HepG2 (cell line): Measurements from ENCODE around the gene CLIC4. TPM values are rescaled to one million over a fixed set of nuclear protein-coding genes. Genes with fewer than 3 reads are reported as not detected.

Experiments used
- ATAC-seq: fragments of 200-7000 bp; cut with Tn5 transposase; 3 replicates; pipeline ENCODE4 v1.9.1; 2020; ENCODE audit warnings: mild to moderate bottlenecking, moderate library complexity
- BruUV-seq: library from RNA; stranded (reverse); fragments of 400-500 nt; replicated peaks from 2 replicates; lab custom pipeline; 2021; lab: Mats Ljungman, UMichigan
- CTCF ChIA-PET: fragments of 300-600 bp; formaldehyde crosslinking; extraction: SDS; loops from one replicate; lab custom pipeline; 2021; ENCODE audit warnings: low total read pairs, inconsistent platforms, low intra/inter-chr PET ratio; lab: Yijun Ruan, JAX
- POLR2A ChIA-PET: fragments of 350-600 bp; sonication (Branson Sonifier 250); formaldehyde crosslinking; loops from one replicate; lab custom pipeline; 2020; ENCODE audit warnings: antibody characterized with exemption, inconsistent platforms; lab: Yijun Ruan, JAX
- DNase-seq: peaks from one replicate; pipeline ENCODE4 v3.0.0-alpha.2; 2015; ENCODE audit warnings: low spot score
- FAIRE-seq: peaks from 3 replicates; lab custom pipeline; 2011; peaks lifted over from hg19 to GRCh38; lab: Jason Lieb, UNC
- H2AFZ ChIP-seq: one replicate; pipeline ENCODE4 v1.6.1; 2011; ENCODE audit warnings: low read length, inconsistent platforms
- H3K27ac ChIP-seq: fragments of 300-600 bp; 3 replicates; pipeline ENCODE4 v1.8.0; 2011; ENCODE audit warnings: mixed run types, mild to moderate bottlenecking, mixed read lengths, low read length, inconsistent platforms; ENCODE audit not compliant: insufficient read depth; ENCODE audit errors: extremely low read length
- H3K27me3 ChIP-seq, 2 experiments: fragments of 200-600 bp in 1 of 2; 2 replicates in 1 of 2; 3 replicates in 1 of 2; pipeline versions ENCODE4 v1.6.0 to v1.8.0; 2011; ENCODE audit warnings: low read length in 2 of 2, mild to moderate bottlenecking in 2 of 2, moderate library complexity in 2 of 2, inconsistent platforms in 1 of 2; ENCODE audit not compliant: insufficient read depth in 2 of 2, control insufficient read depth in 1 of 2
- H3K36me3 ChIP-seq, 2 experiments: fragments of 200-600 bp in 1 of 2; replicated peaks in 1 of 2; 2 replicates in 1 of 2; 3 replicates in 1 of 2; pipeline versions ENCODE4 v1.5.1 to v1.8.0; 2011; ENCODE audit warnings: low read length in 2 of 2, inconsistent platforms in 1 of 2; ENCODE audit not compliant: insufficient read depth in 2 of 2, control insufficient read depth in 1 of 2
- H3K4me1 ChIP-seq: 2 replicates; pipeline ENCODE4 v1.5.1; 2012; ENCODE audit warnings: low read length, inconsistent platforms; ENCODE audit not compliant: insufficient read depth
- H3K4me2 ChIP-seq: 2 replicates; pipeline ENCODE4 v1.6.0; 2011; ENCODE audit warnings: low read depth, low read length, inconsistent platforms
- H3K4me3 ChIP-seq, 3 experiments: fragments of 200-600 bp in 1 of 3; sonication (generic), shearing (Covaris generic) in 1 of 3; replicated peaks in 1 of 3; 2 replicates each; pipeline ENCODE4 v1.5.1; 2011 to 2016; ENCODE audit warnings: low read length in 3 of 3, inconsistent platforms in 2 of 3, low read depth in 2 of 3, mild to moderate bottlenecking in 2 of 3, control low read depth in 1 of 3, mixed read lengths in 1 of 3; ENCODE audit not compliant: insufficient read depth in 1 of 3
- H3K79me2 ChIP-seq: one replicate; pipeline ENCODE4 v1.6.1; 2011; ENCODE audit warnings: low read length, inconsistent platforms; ENCODE audit not compliant: insufficient read depth
- H3K9ac ChIP-seq: 2 replicates; pipeline ENCODE4 v1.6.0; 2011; ENCODE audit warnings: mild to moderate bottlenecking, low read depth, low read length, inconsistent platforms; ENCODE audit not compliant: insufficient read depth
- H3K9me3 ChIP-seq: 2 replicates; pipeline ENCODE4 v1.5.1; 2012; ENCODE audit warnings: mild to moderate bottlenecking, low read length
- H4K20me1 ChIP-seq: 2 replicates; pipeline ENCODE4 v1.6.0; 2011; ENCODE audit warnings: inconsistent platforms, mild to moderate bottlenecking, low read length, moderate library complexity; ENCODE audit not compliant: insufficient read depth
- FOXJ3 ChIP-seq: sonication (generic); formaldehyde crosslinking; IDR thresholded peaks from 2 replicates; pipeline ENCODE4 v1.4.0; 2020; ENCODE audit warnings: missing genetic modification reagents, mild to moderate bottlenecking, borderline replicate concordance
- MIER3 ChIP-seq: IDR thresholded peaks from 2 replicates; pipeline ENCODE4 v1.6.1; 2016; ENCODE audit warnings: missing compliant biosample characterization, borderline replicate concordance
- NRL ChIP-seq: sonication (generic); formaldehyde crosslinking; IDR thresholded peaks from 2 replicates; pipeline ENCODE4 v1.5.0; 2020; ENCODE audit warnings: missing genetic modification reagents, mild to moderate bottlenecking, moderate library complexity, borderline replicate concordance
- PHF8 ChIP-seq: sonication (generic); formaldehyde crosslinking; IDR thresholded peaks from 2 replicates; pipeline ENCODE4 v1.5.0; 2020; ENCODE audit warnings: missing genetic modification reagents
- PTBP1 ChIP-seq: fragments of 200-400 bp; formaldehyde crosslinking; IDR thresholded peaks from 2 replicates; pipeline ENCODE4 v1.6.1; 2018; ENCODE audit warnings: low read length, low read depth; ENCODE audit not compliant: poor library complexity, severe bottlenecking
- SNRNP70 ChIP-seq: fragments of 200-400 bp; formaldehyde crosslinking; IDR thresholded peaks from 2 replicates; pipeline ENCODE4 v1.6.1; 2017; ENCODE audit warnings: mild to moderate bottlenecking, low read depth, low read length, moderate library complexity
- SOX5 ChIP-seq: IDR thresholded peaks from 2 replicates; pipeline ENCODE4 v1.6.1; 2016; ENCODE audit warnings: borderline replicate concordance
- SRSF9 ChIP-seq: fragments of 200-400 bp; formaldehyde crosslinking; IDR thresholded peaks from 2 replicates; pipeline ENCODE4 v1.6.1; 2018; ENCODE audit warnings: borderline replicate concordance, mild to moderate bottlenecking, low read depth, low read length; ENCODE audit not compliant: insufficient read depth, poor library complexity, severe bottlenecking
- SUZ12 ChIP-seq: fragments of 150-350 bp; IDR thresholded peaks from 2 replicates; pipeline ENCODE4 v1.6.1; 2014; ENCODE audit warnings: low read depth, low read length
- TOPORS ChIP-seq: sonication (generic); formaldehyde crosslinking; IDR thresholded peaks from 2 replicates; pipeline ENCODE4 v1.8.0; 2023; ENCODE audit warnings: mild to moderate bottlenecking, missing genetic modification reagents
- ZNF143 ChIP-seq: sonication (generic); formaldehyde crosslinking; IDR thresholded peaks from 2 replicates; pipeline ENCODE4 v1.4.0; 2020; ENCODE audit warnings: missing genetic modification reagents
- ZNF232 ChIP-seq: sonication (generic); formaldehyde crosslinking; IDR thresholded peaks from 2 replicates; pipeline ENCODE4 v1.4.0; 2020; ENCODE audit warnings: missing genetic modification reagents, borderline replicate concordance
- ZNF747 ChIP-seq: sonication (generic); formaldehyde crosslinking; IDR thresholded peaks from 2 replicates; pipeline ENCODE4 v1.8.1; 2023; ENCODE audit warnings: missing genetic modification reagents, mild to moderate bottlenecking, borderline replicate concordance
- WGBS: methylation state at CpG from one replicate; pipeline ENCODE4 v1.1.6; 2017; ENCODE audit warnings: low lambda C conversion rate; 5-methylcytosine and 5-hydroxymethylcytosine counted together
- in situ Hi-C: cut with HindIII; loops from 2 replicates; pipeline ENCODE4 v1.10.0; 2017; ENCODE audit warnings: low pct_unique_long_range_greater_than_20kb; ENCODE audit not compliant: extremely low pct_ligation_motif_present
- intact Hi-C: fragments of 100-400 bp; cut with micrococcal nuclease; formaldehyde crosslinking; loops from one replicate; pipeline ENCODE4 v1.10.0; 2022; ENCODE audit not compliant: unreplicated experiment
- polyA plus RNA-seq, 8 experiments: library from polyadenylated mRNA; depleted of rRNA in 3 of 8; stranded (reverse) in 7 of 8; unstranded in 1 of 8; fragments of >200 nt; fragmentation: Illumina TruSeq in 4 of 8; extraction: Trizol in 4 of 8; gene quantifications; 2 replicates each; pipeline versions ENCODE4 v1.2.1 to v1.2.3, GENCODE V29; 2011 to 2016; ENCODE audit warnings: low read depth in 4 of 8, missing spikeins in 1 of 8, mixed read lengths in 1 of 8; ENCODE audit not compliant: insufficient read depth in 1 of 8
- total RNA-seq, 5 experiments: library from RNA; depleted of rRNA; stranded (reverse); fragments of >200 nt; fragmentation: Illumina TruSeq; extraction: Trizol; gene quantifications; 2 replicates each; pipeline ENCODE4 v1.2.3, GENCODE V29; 2016; ENCODE audit warnings: low read depth in 1 of 5
- TF ChIP-seq, protein P1 (sequence below): sonication (generic); formaldehyde crosslinking; conservative IDR thresholded peaks from 2 replicates; pipeline ENCODE4 v1.4.0; 2020; ENCODE audit warnings: missing genetic modification reagents
- TF ChIP-seq, protein P2 (sequence below): fragments of 450-650 bp; IDR thresholded peaks from 2 replicates; pipeline ENCODE4 v1.6.1; 2017; ENCODE audit warnings: mild to moderate bottlenecking
- TF ChIP-seq, protein P3 (sequence below): IDR thresholded peaks from 2 replicates; pipeline ENCODE4 v1.6.1; 2016
- TF ChIP-seq, protein P4 (sequence below): sonication (generic); formaldehyde crosslinking; conservative IDR thresholded peaks from 2 replicates; pipeline ENCODE4 v1.8.0; 2022; ENCODE audit warnings: mild to moderate bottlenecking, moderate library complexity, missing genetic modification reagents

The CLIC4 gene
- total and polyA plus RNA-seq, 2 of the 13 experiments (the other 11 are each of a cell fraction or from before 2014, with no cell fraction given), result 23.3 to 77.4 TPM

DNA sequence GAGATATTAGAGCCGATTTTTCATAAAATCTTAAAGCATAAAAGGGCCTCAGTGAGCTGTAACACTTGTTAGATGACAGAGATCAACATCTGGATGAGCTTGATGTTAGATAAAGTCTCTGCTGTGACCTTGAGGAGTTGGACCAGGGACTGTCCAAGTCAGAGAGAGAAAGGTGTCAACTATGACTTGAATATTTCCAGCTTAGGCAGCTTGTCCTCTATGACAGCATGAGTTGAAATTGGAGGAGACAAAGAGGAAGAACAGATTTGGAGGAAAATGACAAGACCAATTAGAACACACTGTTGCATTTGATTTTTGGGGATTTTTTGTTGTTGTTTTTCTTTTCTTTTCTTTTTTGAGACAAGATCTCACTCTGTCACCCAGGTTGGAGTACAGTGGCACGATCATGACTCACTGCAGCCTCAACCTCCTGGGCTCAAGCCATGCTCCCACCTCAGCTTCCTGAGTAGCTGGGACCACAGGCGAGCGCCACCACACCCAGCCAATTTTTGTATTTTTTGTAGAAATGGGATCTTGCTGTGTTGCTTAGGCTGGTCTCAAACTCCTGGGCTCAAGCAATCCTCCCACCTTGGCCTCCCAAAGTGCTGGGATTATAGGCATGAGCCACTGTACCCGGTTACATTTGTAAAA is 35.3 kb upstream of the CLIC4 start:
- no peaks in the 10 kb centered on the region for H4K20me1 ChIP-seq
- DNase-seq, result no peak
- no peak for ATAC-seq
- no peak overlapping the region for H2AFZ ChIP-seq
- H3K9me3 ChIP-seq, result no peaks in the 10 kb centered on the region
- BruUV-seq, result no TSS peak
- H3K4me3 ChIP-seq, result no peak overlapping the region
- no peaks in the 10 kb centered on the region for H3K27me3 ChIP-seq
- POLR2A ChIA-PET, result interaction anchor here (1.7 to 2.1 kb wide), 2 partner anchors 15 to 35 kb away, joined by 4 to 5 read pairs; partner anchors contain the start of gene CLIC4
- CTCF ChIA-PET, result no interaction called here
- no peak overlapping the region for H3K27ac ChIP-seq
- no peak for FAIRE-seq
- H3K79me2 ChIP-seq, result no peaks in the 10 kb centered on the region
- 68% methylated on average over 5 of the region's 5 CpGs for WGBS
- H3K4me2 ChIP-seq, result no peak overlapping the region
- no peak overlapping the region for H3K9ac ChIP-seq
- no peaks in the 10 kb centered on the region for H3K36me3 ChIP-seq
- in situ Hi-C loops (no loop called here), intact Hi-C loops (no loop called here)
- peaks cover 64% of the 10 kb centered on the region for H3K4me1 ChIP-seq
- TF ChIP-seq NRL (CRISPR knock-in tag) (no peak), TOPORS (CRISPR knock-in tag) (no peak), ZNF143 (CRISPR knock-in tag) (no peak), PTBP1 (no peak), PHF8 (CRISPR knock-in tag) (no peak), SRSF9 (no peak), SOX5 (CRISPR knock-in tag) (no peak), MIER3 (CRISPR knock-in tag) (no peak), ZNF747 (CRISPR knock-in tag) (no peak), SNRNP70 (no peak), ZNF232 (CRISPR knock-in tag) (no peak), SUZ12 (no peak), FOXJ3 (CRISPR knock-in tag) (no peak)
- TF ChIP-seq, protein P1, sequence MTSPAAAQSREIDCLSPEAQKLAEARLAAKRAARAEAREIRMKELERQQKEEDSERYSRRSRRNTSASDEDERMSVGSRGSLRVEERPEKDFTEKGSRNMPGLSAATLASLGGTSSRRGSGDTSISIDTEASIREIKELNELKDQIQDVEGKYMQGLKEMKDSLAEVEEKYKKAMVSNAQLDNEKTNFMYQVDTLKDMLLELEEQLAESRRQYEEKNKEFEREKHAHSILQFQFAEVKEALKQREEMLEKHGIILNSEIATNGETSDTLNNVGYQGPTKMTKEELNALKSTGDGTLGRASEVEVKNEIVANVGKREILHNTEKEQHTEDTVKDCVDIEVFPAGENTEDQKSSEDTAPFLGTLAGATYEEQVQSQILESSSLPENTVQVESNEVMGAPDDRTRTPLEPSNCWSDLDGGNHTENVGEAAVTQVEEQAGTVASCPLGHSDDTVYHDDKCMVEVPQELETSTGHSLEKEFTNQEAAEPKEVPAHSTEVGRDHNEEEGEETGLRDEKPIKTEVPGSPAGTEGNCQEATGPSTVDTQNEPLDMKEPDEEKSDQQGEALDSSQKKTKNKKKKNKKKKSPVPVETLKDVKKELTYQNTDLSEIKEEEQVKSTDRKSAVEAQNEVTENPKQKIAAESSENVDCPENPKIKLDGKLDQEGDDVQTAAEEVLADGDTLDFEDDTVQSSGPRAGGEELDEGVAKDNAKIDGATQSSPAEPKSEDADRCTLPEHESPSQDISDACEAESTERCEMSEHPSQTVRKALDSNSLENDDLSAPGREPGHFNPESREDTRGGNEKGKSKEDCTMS (CRISPR knock-in tag), result no peak
- TF ChIP-seq, protein P2, sequence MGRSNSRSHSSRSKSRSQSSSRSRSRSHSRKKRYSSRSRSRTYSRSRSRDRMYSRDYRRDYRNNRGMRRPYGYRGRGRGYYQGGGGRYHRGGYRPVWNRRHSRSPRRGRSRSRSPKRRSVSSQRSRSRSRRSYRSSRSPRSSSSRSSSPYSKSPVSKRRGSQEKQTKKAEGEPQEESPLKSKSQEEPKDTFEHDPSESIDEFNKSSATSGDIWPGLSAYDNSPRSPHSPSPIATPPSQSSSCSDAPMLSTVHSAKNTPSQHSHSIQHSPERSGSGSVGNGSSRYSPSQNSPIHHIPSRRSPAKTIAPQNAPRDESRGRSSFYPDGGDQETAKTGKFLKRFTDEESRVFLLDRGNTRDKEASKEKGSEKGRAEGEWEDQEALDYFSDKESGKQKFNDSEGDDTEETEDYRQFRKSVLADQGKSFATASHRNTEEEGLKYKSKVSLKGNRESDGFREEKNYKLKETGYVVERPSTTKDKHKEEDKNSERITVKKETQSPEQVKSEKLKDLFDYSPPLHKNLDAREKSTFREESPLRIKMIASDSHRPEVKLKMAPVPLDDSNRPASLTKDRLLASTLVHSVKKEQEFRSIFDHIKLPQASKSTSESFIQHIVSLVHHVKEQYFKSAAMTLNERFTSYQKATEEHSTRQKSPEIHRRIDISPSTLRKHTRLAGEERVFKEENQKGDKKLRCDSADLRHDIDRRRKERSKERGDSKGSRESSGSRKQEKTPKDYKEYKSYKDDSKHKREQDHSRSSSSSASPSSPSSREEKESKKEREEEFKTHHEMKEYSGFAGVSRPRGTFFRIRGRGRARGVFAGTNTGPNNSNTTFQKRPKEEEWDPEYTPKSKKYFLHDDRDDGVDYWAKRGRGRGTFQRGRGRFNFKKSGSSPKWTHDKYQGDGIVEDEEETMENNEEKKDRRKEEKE, result no peak
- TF ChIP-seq, protein P3, sequence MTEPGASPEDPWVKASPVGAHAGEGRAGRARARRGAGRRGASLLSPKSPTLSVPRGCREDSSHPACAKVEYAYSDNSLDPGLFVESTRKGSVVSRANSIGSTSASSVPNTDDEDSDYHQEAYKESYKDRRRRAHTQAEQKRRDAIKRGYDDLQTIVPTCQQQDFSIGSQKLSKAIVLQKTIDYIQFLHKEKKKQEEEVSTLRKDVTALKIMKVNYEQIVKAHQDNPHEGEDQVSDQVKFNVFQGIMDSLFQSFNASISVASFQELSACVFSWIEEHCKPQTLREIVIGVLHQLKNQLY (CRISPR knock-in tag), result no peak
- TF ChIP-seq, protein P4, sequence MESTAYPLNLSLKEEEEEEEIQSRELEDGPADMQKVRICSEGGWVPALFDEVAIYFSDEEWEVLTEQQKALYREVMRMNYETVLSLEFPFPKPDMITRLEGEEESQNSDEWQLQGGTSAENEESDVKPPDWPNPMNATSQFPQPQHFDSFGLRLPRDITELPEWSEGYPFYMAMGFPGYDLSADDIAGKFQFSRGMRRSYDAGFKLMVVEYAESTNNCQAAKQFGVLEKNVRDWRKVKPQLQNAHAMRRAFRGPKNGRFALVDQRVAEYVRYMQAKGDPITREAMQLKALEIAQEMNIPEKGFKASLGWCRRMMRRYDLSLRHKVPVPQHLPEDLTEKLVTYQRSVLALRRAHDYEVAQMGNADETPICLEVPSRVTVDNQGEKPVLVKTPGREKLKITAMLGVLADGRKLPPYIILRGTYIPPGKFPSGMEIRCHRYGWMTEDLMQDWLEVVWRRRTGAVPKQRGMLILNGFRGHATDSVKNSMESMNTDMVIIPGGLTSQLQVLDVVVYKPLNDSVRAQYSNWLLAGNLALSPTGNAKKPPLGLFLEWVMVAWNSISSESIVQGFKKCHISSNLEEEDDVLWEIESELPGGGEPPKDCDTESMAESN (CRISPR knock-in tag), result no peak
